GM23338 (cell line): Measurements from ENCODE around the gene MPO. TPM values are rescaled to one million over a fixed set of nuclear protein-coding genes. Genes with fewer than 3 reads are reported as not detected.

Experiments
- ATAC-seq: fragments of 200-7000 bp; cut with Tn5 transposase; 3 replicates; pipeline ENCODE4 v1.9.1; 2020
- DNase-seq: peaks from one replicate; pipeline ENCODE4 v3.0.0-alpha.2; 2015; ENCODE audit warnings: low spot score
- H2AFZ ChIP-seq: fragments of 200-600 bp; sonication (generic); 2 replicates; pipeline ENCODE4 v1.8.0; 2016; ENCODE audit warnings: antibody characterized with exemption, mild to moderate bottlenecking, moderate library complexity
- H3F3A ChIP-seq: fragments of 200-600 bp; sonication (generic); replicated peaks from 2 replicates; pipeline ENCODE4 v1.8.0; 2017; ENCODE audit warnings: antibody characterized with exemption, mixed run types, low read depth
- H3K27ac ChIP-seq: fragments of 200-600 bp; sonication (generic); 2 replicates; pipeline ENCODE4 v1.6.1; 2016; ENCODE audit warnings: low read depth
- H3K27me3 ChIP-seq: fragments of 200-600 bp; sonication (generic); 2 replicates; pipeline ENCODE4 v1.8.0; 2016; ENCODE audit warnings: mild to moderate bottlenecking, mixed run types, moderate library complexity; ENCODE audit not compliant: insufficient read depth
- H3K36me3 ChIP-seq: fragments of 200-600 bp; sonication (generic); 2 replicates; pipeline ENCODE4 v1.8.0; 2016; ENCODE audit warnings: mild to moderate bottlenecking; ENCODE audit not compliant: insufficient read depth
- H3K4me1 ChIP-seq: fragments of 200-600 bp; sonication (generic); 2 replicates; pipeline ENCODE4 v1.8.0; 2016; ENCODE audit warnings: mild to moderate bottlenecking, moderate library complexity; ENCODE audit not compliant: insufficient read depth
- H3K4me2 ChIP-seq: fragments of 200-600 bp; sonication (generic); 2 replicates; pipeline ENCODE4 v1.7.1; 2017; ENCODE audit warnings: mixed run types
- H3K4me3 ChIP-seq: fragments of 200-600 bp; sonication (generic); 2 replicates; pipeline ENCODE4 v1.6.1; 2016; ENCODE audit warnings: mixed run types
- H3K79me2 ChIP-seq: fragments of 200-600 bp; sonication (generic); replicated peaks from 2 replicates; pipeline ENCODE4 v1.8.0; 2017; ENCODE audit warnings: mild to moderate bottlenecking; ENCODE audit not compliant: insufficient read depth
- H3K9me2 ChIP-seq: fragments of 200-600 bp; sonication (generic); 2 replicates; pipeline ENCODE4 v1.8.0; 2017; ENCODE audit not compliant: insufficient read depth
- H4K20me1 ChIP-seq: fragments of 200-600 bp; sonication (generic); replicated peaks from 2 replicates; pipeline ENCODE4 v1.8.0; 2017; ENCODE audit warnings: mild to moderate bottlenecking; ENCODE audit not compliant: insufficient read depth
- H3K27ac Mint-ChIP-seq: 2 replicates; pipeline ENCODE4 v1.8.0; 2020; ENCODE audit warnings: inconsistent platforms, mild to moderate bottlenecking, moderate library complexity, mixed read lengths
- H3K27me3 Mint-ChIP-seq: 3 replicates; pipeline ENCODE4 v1.8.0; 2022; ENCODE audit warnings: low read depth, mild to moderate bottlenecking, moderate library complexity, mixed read lengths, inconsistent platforms; ENCODE audit not compliant: insufficient read depth, poor library complexity
- H3K36me3 Mint-ChIP-seq: 3 replicates; pipeline ENCODE4 v1.8.0; 2021; ENCODE audit warnings: low read depth, mild to moderate bottlenecking, inconsistent platforms, moderate library complexity, mixed read lengths
- H3K4me1 Mint-ChIP-seq: 3 replicates; pipeline ENCODE4 v1.8.0; 2020; ENCODE audit warnings: mild to moderate bottlenecking, inconsistent platforms, mixed read lengths
- H3K4me3 Mint-ChIP-seq: 3 replicates; pipeline ENCODE4 v1.8.0; 2021; ENCODE audit warnings: moderate library complexity, mild to moderate bottlenecking, inconsistent platforms, mixed read lengths
- H3K9me3 Mint-ChIP-seq: 3 replicates; pipeline ENCODE4 v1.8.0; 2020; ENCODE audit warnings: moderate library complexity, mild to moderate bottlenecking, inconsistent platforms, mixed read lengths
- EZH2 ChIP-seq: fragments of 200-600 bp; sonication (generic); IDR thresholded peaks from one replicate; pipeline ENCODE4 v1.8.0; 2017; ENCODE audit warnings: antibody characterized with exemption, mild to moderate bottlenecking, low read depth; ENCODE audit not compliant: unreplicated experiment
- JUNB ChIP-seq: IDR thresholded peaks from one replicate; pipeline ENCODE4 v1.6.1; 2016; ENCODE audit warnings: antibody characterized with exemption; ENCODE audit not compliant: unreplicated experiment
- STAT1 ChIP-seq: IDR thresholded peaks from one replicate; pipeline ENCODE4 v1.6.1; 2016; ENCODE audit warnings: antibody characterized with exemption; ENCODE audit not compliant: unreplicated experiment
- ZNF114 ChIP-seq: fragments of 250-450 bp; sonication (Bioruptor Pico); IDR thresholded peaks from 2 replicates; pipeline ENCODE4 v1.5.0; 2020; ENCODE audit warnings: mild to moderate bottlenecking, moderate library complexity
- ZNF462 ChIP-seq: fragments of 250-450 bp; sonication (Bioruptor Pico); IDR thresholded peaks from 2 replicates; pipeline ENCODE4 v1.5.0; 2020; ENCODE audit warnings: mild to moderate bottlenecking, moderate library complexity
- polyA plus RNA-seq: library from polyadenylated mRNA; unstranded; fragments of >200 nt; fragmentation: Nextera tagmentation; extraction: Ambion mirVana; gene quantifications from 2 replicates; pipeline ENCODE4 v1.2.1, GENCODE V29; 2016
- total RNA-seq: library from RNA; depleted of rRNA; stranded (reverse); fragments of >200 nt; shearing (Covaris generic); gene quantifications from 2 replicates; pipeline ENCODE4 v1.2.3, GENCODE V29; 2014

The MPO gene
- total and polyA plus RNA-seq, 2 experiments from 2014 or later: 0.08 TPM; not detected in 1

- Histone ChIP-seq H3K36me3 (no peaks in the 10 kb centered on the region), H3K27ac (no peak overlapping the region), H3K4me1 (no peaks in the 10 kb centered on the region), H3K79me2 (no peaks in the 10 kb centered on the region), H3K27me3 (peaks cover 3% of the 10 kb centered on the region; the same call in 1 of the 2 replicates), H3K9me2 (no peaks in the 10 kb centered on the region), H4K20me1 (no peaks in the 10 kb centered on the region), H2AFZ (no peak overlapping the region), H3F3A (no peaks in the 10 kb centered on the region), H3K4me3 (no peak overlapping the region), H3K4me2 (no peak overlapping the region)
- ATAC-seq (no peak), DNase-seq (no peak)
- Mint-ChIP-seq H3K9me3 (no peaks in the 10 kb centered on the region), H3K36me3 (no peaks in the 10 kb centered on the region), H3K27me3 (peaks cover 9% of the 10 kb centered on the region), H3K4me1 (no peaks in the 10 kb centered on the region), H3K27ac (no peak overlapping the region), H3K4me3 (no peak overlapping the region)
- TF ChIP-seq ZNF462 (CRISPR knock-in tag) (no peak), JUNB (no peak), STAT1 (no peak), ZNF114 (CRISPR knock-in tag) (no peak), EZH2 (no peak)
Observed at GRCh38 chr17:58265902-58266875, 14.5 kb downstream of the MPO start.
